GM19240 (cell line): ENCODE data around the gene RERE.
"Not testable (repeated sequence)": the region's sequence is repeated elsewhere in the genome, so short reads cannot be mapped to it uniquely, and the experiment has no call there.

ENCODE experiments used
- DNase-seq: peaks from one replicate; pipeline ENCODE4 v3.0.0; 2011; ENCODE audit warnings: low spot score; ENCODE audit not compliant: insufficient read length

Gene RERE

GRCh38 chr1:8457760-8458381, 359.6 kb downstream of the RERE start:
- no peak for DNase-seq

DNA sequence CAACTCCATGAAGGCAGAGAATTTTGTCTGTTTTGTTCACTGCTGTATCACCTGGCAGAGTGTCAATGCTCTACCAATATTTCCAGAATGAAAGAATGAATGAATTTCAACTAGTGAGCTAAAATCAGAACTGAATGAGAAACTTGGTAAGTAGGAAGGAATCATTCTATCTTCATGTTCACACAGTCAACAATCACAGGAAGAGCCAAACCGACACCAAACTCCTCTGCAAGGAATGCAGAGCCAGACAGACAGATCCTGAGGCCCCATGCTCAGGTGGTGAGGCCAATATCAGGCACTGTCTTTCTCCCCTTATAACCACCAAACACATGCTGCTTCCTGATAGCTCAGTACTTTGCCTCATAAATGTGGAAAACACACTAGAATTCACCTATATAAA, 360.4 kb downstream of the RERE start:
- DNase-seq = no peak

DNA sequence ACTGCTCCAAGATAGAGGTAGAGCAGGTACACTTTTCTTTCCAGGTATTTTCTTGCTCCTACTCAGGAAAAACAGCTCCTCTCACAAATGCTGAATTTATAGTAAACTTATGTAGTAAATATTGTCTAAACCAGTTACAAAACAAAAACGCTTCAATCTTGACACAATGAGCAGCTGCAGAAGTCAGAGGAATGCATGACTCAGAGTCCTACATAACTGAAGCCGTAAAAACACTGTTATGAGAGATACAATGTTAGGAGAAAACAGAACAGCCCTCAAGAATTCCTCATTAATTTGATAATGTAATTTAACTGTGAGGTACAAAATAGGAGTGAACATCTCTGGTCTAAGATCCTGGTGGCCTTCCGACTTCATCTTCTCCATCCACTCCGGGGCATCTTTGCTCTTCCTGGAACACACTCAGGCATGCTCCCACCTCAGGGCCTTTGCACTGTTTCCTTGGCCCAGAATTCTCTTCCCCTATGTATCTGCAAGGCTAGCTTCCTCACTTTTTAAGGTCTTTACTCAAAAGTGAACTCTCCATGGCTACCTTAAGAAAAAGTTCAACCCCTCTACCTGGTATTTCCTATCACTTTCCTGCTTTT, 361.0 kb downstream of the RERE start:
- DNase-seq = no peak

GRCh38 chr1:8455700-8456307, 361.6 kb downstream of the RERE start:
- DNase-seq = no peak

DNA sequence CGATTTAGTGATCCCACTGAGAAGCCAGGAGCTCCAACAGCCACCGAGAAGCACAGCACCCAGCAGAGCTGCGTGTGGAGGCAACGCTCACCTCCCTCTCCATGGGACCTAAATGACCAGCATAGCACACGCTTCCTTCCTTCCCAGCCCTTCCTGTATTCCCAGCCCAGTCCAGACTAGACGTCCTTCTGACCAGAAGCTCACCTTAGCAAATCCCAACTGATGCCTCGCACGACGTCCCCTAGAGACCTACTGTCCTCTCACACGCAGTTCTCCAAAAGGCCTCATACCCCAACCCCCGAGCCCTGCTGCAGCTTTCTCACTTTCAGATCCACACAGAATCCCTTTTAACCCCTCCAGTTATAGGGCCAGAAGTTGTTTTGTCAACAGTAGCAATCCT, 367.1 kb downstream of the RERE start:
- no peak for DNase-seq

DNA sequence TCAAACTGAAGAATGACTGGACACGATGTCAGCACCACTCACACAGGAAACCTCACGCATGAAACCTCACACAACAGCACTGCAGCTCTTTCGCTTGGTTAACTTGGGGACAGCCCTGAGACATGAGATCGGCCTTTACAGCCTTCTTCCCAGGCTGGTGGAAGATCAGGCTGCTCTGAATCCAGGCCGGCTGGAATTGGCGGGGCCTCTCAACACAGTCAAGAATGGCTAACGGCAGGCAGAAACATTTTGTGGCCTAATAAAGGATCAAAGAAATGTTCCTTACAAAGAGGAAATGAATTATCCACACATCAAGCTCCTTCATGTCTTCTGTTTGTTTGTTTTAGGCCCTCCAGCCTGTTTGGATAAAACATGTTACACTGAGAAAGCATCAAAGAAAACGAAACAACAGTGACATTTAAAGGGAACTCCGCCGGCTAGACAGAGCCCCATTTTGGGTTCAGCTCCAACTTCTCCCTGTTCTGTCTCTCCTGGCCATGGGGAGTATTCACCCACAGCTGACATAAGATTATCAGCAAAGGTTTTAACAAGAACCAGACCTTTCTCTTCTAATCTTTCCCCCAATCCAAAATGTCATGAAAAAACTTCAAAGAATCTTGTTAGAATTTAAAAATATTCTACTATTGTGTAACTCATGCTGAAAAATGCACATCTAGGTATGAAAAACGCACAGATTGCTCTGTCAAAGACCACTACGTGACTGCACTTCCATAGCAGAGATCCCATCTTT, 368.4 kb downstream of the RERE start:
- no peak for DNase-seq

DNA sequence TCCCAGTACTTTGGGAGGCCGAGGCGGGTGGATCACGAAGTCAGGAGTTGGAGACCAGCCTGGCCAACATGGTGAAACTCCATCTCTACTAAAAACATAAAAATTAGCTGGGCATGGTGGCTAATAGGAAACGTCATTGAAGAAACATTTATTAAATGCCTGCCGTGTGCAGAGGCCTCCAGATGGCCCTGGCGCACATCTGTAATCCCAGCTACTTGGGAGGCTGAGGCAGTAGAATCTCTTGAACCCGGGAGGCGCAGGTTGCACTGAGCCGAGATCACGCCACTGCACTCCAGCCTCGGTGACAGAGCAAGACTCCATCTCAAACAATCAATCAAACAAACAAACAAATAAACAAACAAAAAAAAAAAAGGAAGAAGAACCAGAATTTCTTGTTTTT, 368.9 kb downstream of the RERE start:
- DNase-seq = not testable (repeated sequence)

DNA sequence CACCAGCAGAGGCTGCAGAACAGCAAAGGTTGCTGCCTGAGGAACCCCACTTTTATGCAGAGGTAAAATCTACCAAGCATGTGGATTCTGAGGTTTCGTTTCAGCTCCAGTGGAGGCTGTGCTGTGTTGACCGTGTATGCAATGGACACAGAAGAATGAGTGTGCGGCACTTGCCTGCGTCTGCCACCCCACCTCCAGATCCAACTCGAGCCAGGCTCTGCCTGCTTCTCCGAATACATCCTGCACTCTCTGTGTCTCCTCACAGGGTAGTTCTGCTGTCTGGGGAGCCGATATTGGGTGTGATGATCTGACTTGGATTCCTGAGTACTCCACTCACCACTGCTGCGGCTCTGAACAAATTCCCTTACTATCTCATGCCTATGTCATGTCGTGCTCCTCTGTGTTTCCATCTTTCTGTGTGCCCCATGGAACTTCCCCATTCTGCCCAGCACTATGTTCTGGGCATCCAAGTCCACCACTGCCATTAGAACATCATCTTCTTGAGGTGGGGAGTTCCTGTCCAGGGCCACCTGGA, 369.8 kb downstream of the RERE start:
- no peak for DNase-seq

DNA sequence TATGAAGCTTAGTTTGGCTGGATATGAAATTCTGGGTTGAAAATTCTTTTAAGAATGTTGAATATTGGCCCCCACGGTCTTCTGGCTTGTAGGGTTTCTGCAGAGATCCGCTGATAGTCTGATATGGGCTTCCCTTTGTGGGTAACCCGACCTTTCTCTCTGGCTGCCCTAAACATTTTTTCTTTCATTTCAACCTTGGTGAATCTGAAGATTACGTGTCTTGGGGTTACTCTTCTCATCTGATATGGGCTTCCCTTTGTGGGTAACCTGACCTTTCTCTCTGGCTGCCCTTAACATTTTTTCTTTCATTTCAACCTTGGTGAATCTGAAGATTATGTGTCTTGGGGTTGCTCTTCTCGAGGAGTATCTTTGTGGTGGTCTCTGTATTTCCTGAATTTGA, 371.3 kb downstream of the RERE start:
- not testable (repeated sequence) for DNase-seq

- DNase-seq = no peak
Measured at GRCh38 chr1:8443558-8444194, 373.8 kb downstream of the RERE start.

DNA sequence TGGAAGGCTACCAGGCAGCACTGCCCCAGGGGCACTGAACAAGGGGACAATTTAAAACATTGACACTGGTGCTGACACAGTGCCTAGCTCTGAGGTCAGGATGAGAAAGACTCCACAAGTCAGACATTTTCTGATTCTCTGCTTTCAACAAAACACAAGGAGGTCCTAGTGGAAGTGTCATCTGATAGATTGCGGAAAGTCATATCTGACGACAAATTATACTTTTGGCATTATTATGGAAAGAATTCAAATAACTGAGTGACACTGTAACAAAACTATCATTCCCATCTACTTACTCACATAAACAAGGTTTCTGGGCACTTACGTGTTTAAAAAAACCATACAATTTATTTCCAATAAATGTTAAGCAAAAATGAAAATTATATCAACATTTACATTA, 376.0 kb downstream of the RERE start:
- no peak for DNase-seq

DNA sequence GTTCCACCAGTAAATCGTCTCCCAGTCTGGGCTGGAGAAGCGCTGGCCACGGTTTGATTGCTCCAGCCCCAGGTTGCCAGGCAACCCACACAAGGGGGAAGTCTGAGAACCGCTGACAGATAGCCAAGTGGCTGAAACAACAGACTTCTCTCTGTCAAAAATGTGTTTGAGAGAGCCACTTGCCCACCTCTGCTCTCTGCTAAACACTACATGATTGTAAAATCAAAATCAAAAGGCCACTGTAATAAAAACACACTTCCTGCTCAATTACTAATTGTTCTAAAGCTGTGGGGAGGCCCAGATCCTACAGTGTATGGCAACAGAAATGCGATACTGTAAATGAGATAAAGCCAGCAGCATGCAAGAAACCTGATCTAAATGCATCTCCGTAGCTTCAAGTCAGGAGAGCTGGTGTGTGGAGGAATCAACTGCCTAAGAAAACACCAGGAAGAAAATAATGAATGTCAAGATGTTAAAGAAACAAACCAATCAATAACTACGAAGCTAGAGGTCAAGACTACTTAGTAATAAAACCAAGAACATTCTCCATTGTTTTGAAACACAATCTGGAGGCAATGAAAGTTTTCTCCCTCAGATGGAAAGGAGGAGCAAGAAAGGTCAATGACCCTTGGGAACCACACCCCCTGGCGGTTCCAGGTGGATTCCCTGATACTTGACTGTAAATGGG, 378.3 kb downstream of the RERE start:
- DNase-seq = peak; percentile 56

- DNase-seq = no peak
Measured at GRCh38 chr1:8438489-8438888, 379.0 kb downstream of the RERE start.

DNA sequence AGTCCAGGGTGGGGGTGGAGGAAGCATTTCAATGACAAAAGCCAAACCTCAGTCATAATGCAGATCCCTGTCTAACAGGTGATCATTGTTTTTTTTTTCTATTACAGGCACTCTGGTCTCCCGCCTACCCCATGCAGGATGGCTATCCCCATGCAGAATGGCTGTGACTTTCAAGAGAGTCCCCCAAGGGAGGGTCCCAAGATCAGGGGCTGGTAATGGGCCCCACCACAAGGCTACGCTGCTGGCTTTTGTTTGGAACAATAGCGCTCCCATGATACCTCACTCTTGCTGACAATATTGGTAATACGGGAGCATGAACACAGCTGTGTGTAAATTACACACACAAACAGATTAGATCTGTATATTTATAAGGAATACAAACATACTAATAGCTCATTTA, 380.1 kb downstream of the RERE start:
- DNase-seq = no peak

- no peak for DNase-seq
Measured at GRCh38 chr1:8435569-8436071, 381.8 kb downstream of the RERE start.

DNA sequence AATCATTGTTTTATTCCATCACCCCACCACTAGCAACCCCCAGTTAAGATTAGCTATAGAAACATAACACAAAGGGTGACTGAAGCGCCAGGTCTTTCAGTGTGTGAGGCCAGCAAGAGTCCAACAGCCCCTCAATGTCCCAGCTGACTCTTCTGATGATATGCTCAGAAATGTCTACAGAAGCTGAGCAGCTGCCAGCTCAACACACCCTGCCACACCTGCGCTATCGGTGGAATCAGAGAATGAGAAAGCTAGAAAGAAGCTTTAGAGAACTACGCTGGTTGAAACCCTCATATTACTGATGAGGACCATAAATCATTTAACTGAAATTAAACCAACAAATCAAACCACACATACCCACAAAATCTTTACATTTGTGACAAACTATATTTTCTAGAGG, 383.3 kb downstream of the RERE start:
- no peak for DNase-seq

- DNase-seq = no peak
Measured at GRCh38 chr1:8431784-8432183, 385.7 kb downstream of the RERE start.

DNA sequence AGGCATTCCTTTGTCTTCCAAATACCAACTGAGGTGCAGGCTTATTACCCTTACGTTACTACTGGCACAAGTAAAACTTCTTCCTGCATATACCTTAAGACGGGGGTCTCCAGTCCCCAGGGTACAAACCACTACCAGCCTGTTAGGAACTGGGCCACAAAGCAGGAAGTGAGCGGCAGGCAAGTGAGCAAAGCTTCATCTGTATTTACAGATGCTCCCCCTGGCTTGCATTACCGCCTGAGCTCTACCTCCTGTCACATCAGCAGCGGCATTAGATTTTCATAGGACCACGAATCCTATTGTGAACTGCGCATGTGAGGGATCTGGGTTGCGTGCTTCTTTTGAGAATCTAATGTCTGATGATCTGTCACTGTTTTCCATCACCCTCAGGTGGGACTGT, 386.4 kb downstream of the RERE start:
- DNase-seq = no peak

- no peak for DNase-seq
Measured at GRCh38 chr1:8430476-8430875, 387.0 kb downstream of the RERE start.

GRCh38 chr1:8429549-8430110, 387.8 kb downstream of the RERE start:
- DNase-seq = no peak

- DNase-seq = no peak
Measured at GRCh38 chr1:8428441-8428840, 389.0 kb downstream of the RERE start.
